Activated CD4-positive, alpha-beta T cell treated with anti-CD3 and anti-CD28 coated beads, Interleukin-2, amount 50 U/mL, for 48 hours (primary cell): ENCODE results near the gene RHBDL3.
"Not testable (repeated sequence)": the region's sequence is repeated elsewhere in the genome, so short reads cannot be mapped to it uniquely, and the experiment has no call there.

Experiments used
- DNase-seq, 2 experiments: peaks; one replicate each; pipeline ENCODE4 v3.0.0-alpha.2; 2020

The RHBDL3 gene

GRCh38 chr17:32292094-32292493, 26.5 kb downstream of the RHBDL3 start:
- DNase-seq = no peak

GRCh38 chr17:32297424-32297823, 31.8 kb downstream of the RHBDL3 start:
- no peak for DNase-seq

- no peak for DNase-seq
These were observed 32.2 kb downstream of the RHBDL3 start for GRCh38 chr17:32297860-32298259.

GRCh38 chr17:32298298-32298697, 32.7 kb downstream of the RHBDL3 start:
- DNase-seq = no peak

GRCh38 chr17:32298721-32299579, 33.3 kb downstream of the RHBDL3 start:
- no peak for DNase-seq

- DNase-seq = no peak
These were observed 34.0 kb downstream of the RHBDL3 start for GRCh38 chr17:32299580-32300164.

- DNase-seq = no peak
These were observed 36.4 kb downstream of the RHBDL3 start for GRCh38 chr17:32302037-32302436.

GRCh38 chr17:32302860-32303649, 37.4 kb downstream of the RHBDL3 start:
- DNase-seq = no peak

GRCh38 chr17:32303781-32304288, 38.2 kb downstream of the RHBDL3 start:
- DNase-seq = no peak

- DNase-seq = no peak
These were observed 39.4 kb downstream of the RHBDL3 start for GRCh38 chr17:32305049-32305448.

GRCh38 chr17:32307658-32308057, 42.0 kb downstream of the RHBDL3 start:
- DNase-seq = no peak

- DNase-seq = no peak
These were observed 45.5 kb downstream of the RHBDL3 start for GRCh38 chr17:32311028-32311536.

- DNase-seq = no peak
These were observed 49.0 kb downstream of the RHBDL3 start for GRCh38 chr17:32314636-32315035.

GRCh38 chr17:32315171-32315570, 49.5 kb downstream of the RHBDL3 start:
- no peak for DNase-seq

- DNase-seq = not testable (repeated sequence)
These were observed 51.0 kb downstream of the RHBDL3 start for GRCh38 chr17:32316653-32317052.

- no peak for DNase-seq
These were observed 51.7 kb downstream of the RHBDL3 start for GRCh38 chr17:32317353-32317752.

GRCh38 chr17:32318071-32318470, 52.4 kb downstream of the RHBDL3 start:
- no peak for DNase-seq

- DNase-seq = peak; percentile 87 to 90
These were observed 53.9 kb downstream of the RHBDL3 start for GRCh38 chr17:32319548-32319905.

GRCh38 chr17:32320080-32320479, 54.4 kb downstream of the RHBDL3 start:
- not testable (repeated sequence) for DNase-seq

- DNase-seq = no peak
These were observed 55.2 kb downstream of the RHBDL3 start for GRCh38 chr17:32320847-32321246.

GRCh38 chr17:32323046-32323445, 57.4 kb downstream of the RHBDL3 start:
- no peak for DNase-seq

- peak in 1 of 2 experiments; percentile 30 for DNase-seq
These were observed 58.3 kb downstream of the RHBDL3 start for GRCh38 chr17:32323811-32324491.

- no peak for DNase-seq
These were observed 62.3 kb downstream of the RHBDL3 start for GRCh38 chr17:32327911-32328310.
